ENCODE results near the gene NPHP1. TPM values are rescaled to one million over a fixed set of nuclear protein-coding genes. Genes with fewer than 3 reads are reported as not detected.
"Not testable (repeated sequence)": the region's sequence is repeated elsewhere in the genome, so short reads cannot be mapped to it uniquely, and the experiment has no call there.

Gene NPHP1
- total and polyA plus RNA-seq, 3 experiments from 2014 or later: 1.0 to 2.5 (median 1.9) TPM

DNA sequence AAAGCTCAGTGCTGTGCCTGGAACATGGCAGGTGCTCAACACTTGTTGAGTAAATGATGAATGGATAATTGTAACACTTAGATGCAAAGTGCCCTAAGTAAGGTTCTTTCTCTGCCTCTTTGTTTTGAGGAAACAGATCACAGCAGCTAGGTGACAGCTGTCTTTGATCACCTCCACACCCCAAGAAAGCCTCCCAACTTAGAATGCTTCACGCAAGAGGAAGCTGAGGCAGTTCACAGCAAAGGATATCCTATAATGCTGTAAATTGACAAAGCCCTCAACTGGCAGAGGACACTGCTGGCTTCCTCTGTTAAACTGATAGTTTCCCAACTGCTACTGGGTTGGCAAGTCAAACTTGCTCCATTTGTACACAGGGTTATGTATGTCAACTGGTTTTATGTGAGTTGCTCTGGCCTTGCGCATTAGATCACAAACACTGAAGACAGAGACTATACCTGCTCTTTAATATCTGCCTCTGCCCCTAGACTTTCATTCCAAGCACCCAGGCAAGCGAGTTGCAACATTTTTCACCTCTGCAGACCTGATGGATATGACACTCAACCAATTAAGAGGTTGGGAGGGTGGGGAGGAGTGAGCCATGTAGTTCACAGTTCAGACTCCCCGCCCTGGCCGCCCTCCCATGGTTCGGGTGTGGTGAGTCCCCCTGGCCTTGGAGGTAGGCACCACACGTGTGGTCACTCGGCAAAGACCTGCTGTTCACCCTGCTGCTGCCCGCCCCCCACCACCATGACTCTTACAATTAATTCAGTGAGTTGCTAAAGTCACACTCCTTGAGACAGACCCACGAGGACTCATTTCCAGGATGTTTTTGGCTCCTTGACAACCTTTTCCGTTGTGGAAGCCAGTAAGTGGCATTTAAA, 84.4 kb downstream of the NPHP1 start:
- CTCF ChIA-PET: no interaction called here
- POLR2A ChIA-PET: no interaction called here

DNA sequence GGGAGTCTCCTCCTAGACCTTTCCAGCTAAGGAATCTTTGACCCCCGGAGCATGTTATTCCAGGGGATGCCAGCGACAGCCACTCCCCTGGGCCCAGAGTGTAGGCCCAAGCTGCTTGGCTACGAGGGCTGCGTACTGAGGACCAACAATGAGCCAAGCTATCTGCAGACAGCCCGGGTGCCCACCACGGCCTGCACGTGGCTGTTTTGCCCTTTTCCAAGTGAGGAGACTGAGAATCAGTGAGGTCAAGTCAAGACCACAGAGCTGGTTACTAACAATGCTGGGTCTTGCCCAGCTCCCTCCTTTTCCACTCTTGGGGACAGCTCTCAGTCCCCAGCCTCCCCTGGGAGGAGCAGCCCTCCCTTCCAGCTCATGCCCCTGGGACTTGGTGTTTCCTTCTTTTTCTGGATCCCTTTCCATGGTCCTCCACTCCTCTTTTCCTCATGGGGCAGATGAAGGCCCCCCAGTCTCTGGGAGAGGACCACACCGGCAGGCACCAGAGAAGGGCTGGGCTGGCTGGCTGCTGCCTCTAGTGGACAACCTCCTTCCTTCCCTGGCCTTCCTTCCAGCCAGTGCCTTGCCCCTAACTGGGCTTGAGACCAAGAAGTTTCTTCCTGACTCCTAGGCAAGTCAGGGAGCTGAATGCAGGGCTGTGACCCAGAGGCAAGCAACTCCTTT, 88.6 kb downstream of the NPHP1 start:
- CTCF ChIA-PET: no interaction called here
- H3K4me1 ChIP-seq (ENCODE audit: insufficient read depth, low read length): no peaks in the 10 kb centered on the region
- H3K27me3 Mint-ChIP-seq: peaks cover 22 to 73% of the 10 kb centered on the region in 2 donors

More for the DNA sequence above, 84.4 kb downstream of the NPHP1 start:
- Mint-ChIP-seq H3K27ac (no peak overlapping the region), H3K27me3 (peaks cover 19 to 43% of the 10 kb centered on the region in 2 donors), H3K4me1 (no peaks in the 10 kb centered on the region), H3K36me3 (no peaks in the 10 kb centered on the region), H3K9me3 (peaks cover 0 to 1% (median 0%) of the 10 kb centered on the region in 5 donors), H3K4me3 (no peak overlapping the region)
- Histone ChIP-seq H3K36me3 (ENCODE audit: insufficient read depth, low read length) (no peaks in the 10 kb centered on the region), H3K27ac (ENCODE audit: low read depth, low read length) (no peak overlapping the region), H3K9me3 (ENCODE audit: low read length) (no peaks in the 10 kb centered on the region), H3K4me3 (ENCODE audit: low read length) (no peak overlapping the region), H3K4me1 (ENCODE audit: insufficient read depth, low read length) (no peaks in the 10 kb centered on the region), H3K27me3 (ENCODE audit: insufficient read depth, low read length, poor library complexity, severe bottlenecking) (no peaks in the 10 kb centered on the region)
- no peak for DNase-seq

DNA sequence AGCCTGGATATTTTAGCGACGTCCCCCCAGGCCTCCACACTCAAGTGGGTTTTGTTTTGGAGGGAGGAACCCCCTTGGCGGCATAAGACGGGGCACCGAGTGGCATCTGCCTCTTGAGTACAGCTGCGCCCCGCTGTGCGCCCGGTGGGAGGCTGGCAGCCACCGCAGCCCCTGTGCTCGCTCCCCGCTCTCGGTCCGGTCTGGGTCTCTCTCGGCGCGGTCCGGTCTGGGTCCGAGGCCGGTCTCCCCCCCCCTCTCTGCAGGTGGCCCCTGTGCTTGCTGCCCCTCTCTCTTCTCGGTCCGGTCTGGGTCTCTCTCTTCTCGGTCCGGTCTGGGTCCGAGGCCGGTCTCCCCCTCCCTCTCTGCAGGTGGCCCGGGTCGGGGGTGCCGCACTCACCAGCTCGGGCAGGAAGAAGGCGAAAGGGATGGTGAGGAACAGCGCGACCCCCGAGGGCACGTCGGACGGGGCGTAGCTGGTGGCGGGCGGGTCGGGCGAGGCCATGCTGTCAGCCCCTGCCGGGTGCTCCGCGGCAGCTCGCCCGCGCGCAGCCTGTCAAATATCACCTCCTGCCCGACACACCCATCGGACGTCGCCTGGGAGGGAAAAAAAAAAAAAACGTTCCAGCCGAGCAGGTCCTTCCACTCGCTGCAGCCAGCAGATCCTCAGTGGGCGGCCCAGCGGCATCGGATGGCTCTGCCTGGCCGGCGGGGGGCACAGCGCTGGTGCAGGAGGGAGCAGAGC, 89.4 kb downstream of the NPHP1 start, which contains the start of gene MALL:
TSS of gene MALL (minus strand) at position 532 of the 742 bp plus-strand sequence. CDS start at position 502, 30 bp downstream.
- Mint-ChIP-seq H3K9me3 (peaks cover 0 to 5% (median 1%) of the 10 kb centered on the region in 5 donors), H3K27me3 (peaks cover 22 to 68% of the 10 kb centered on the region in 2 donors), H3K4me3 (no peak within 1 kb of the TSS), H3K4me1 (peaks cover 0 to 3% (median 0%) of the 10 kb centered on the region in 3 donors), H3K27ac (no peak within 1 kb of the TSS), H3K36me3 (no peaks in the 10 kb centered on the region)
- no peaks in the 10 kb centered on the region for H3K36me3 ChIP-seq (ENCODE audit: insufficient read depth, low read length)
- CTCF ChIA-PET: no interaction called here
- no peak within 1 kb of the TSS for H3K27ac ChIP-seq (ENCODE audit: low read depth, low read length)
- DNase-seq: no peak
- POLR2A ChIA-PET: no interaction called here
- H3K4me1 ChIP-seq (ENCODE audit: insufficient read depth, low read length): no peaks in the 10 kb centered on the region
- no peaks in the 10 kb centered on the region for H3K9me3 ChIP-seq (ENCODE audit: low read length)
- no peak within 1 kb of the TSS for H3K4me3 ChIP-seq (ENCODE audit: low read length)
- no peaks in the 10 kb centered on the region for H3K27me3 ChIP-seq (ENCODE audit: insufficient read depth, low read length, poor library complexity, severe bottlenecking)

More for the DNA sequence above, 88.6 kb downstream of the NPHP1 start:
- Mint-ChIP-seq H3K4me1 (peaks cover 0 to 3% (median 0%) of the 10 kb centered on the region in 3 donors), H3K4me3 (no peak overlapping the region), H3K36me3 (no peaks in the 10 kb centered on the region), H3K27ac (no peak overlapping the region), H3K9me3 (peaks cover 0 to 5% (median 1%) of the 10 kb centered on the region in 5 donors)
- no peak overlapping the region for H3K4me3 ChIP-seq (ENCODE audit: low read length)
- H3K9me3 ChIP-seq (ENCODE audit: low read length): no peaks in the 10 kb centered on the region
- H3K27me3 ChIP-seq (ENCODE audit: insufficient read depth, low read length, poor library complexity, severe bottlenecking): no peaks in the 10 kb centered on the region
- no peak overlapping the region for H3K27ac ChIP-seq (ENCODE audit: low read depth, low read length)
- no peaks in the 10 kb centered on the region for H3K36me3 ChIP-seq (ENCODE audit: insufficient read depth, low read length)
- POLR2A ChIA-PET: no interaction called here
- DNase-seq: no peak

DNA sequence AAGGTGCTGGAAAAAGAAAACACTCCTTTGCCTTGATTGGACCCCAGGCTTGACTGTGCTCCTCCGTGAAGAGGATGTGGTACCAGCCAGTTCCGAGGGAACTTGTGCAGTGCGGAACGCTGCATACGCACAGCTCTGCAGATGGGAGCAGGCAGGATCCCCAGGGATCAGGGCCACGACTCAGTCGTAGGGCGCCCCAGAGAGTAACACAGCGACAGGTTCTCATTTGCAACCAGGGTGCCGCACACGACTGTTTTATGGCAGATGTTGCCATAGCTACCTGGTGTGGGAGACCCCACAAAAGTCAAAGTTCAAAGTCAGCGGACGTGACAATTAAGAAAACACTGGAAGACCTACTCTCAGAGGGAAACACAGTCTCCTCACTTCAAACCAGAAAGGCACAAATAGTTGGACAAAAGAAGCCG, 90.0 kb downstream of the NPHP1 start:
- H3K4me1 ChIP-seq (ENCODE audit: insufficient read depth, low read length): no peaks in the 10 kb centered on the region
- H3K36me3 ChIP-seq (ENCODE audit: insufficient read depth, low read length): no peaks in the 10 kb centered on the region
- ChIA-PET POLR2A (no interaction called here), CTCF (interaction anchor here (1.1 kb wide), 1 partner anchor 9 kb away, joined by 3 read pairs; no protein-coding TSS in a partner anchor)
- Mint-ChIP-seq H3K4me3 (no peak overlapping the region), H3K9me3 (peaks cover 0 to 5% (median 1%) of the 10 kb centered on the region in 5 donors), H3K27me3 (peaks cover 22 to 70% of the 10 kb centered on the region in 2 donors), H3K27ac (no peak overlapping the region), H3K36me3 (no peaks in the 10 kb centered on the region), H3K4me1 (peaks cover 0 to 3% (median 0%) of the 10 kb centered on the region in 3 donors)
- H3K9me3 ChIP-seq (ENCODE audit: low read length): no peaks in the 10 kb centered on the region
- no peak overlapping the region for H3K27ac ChIP-seq (ENCODE audit: low read depth, low read length)
- no peak for DNase-seq
- no peaks in the 10 kb centered on the region for H3K27me3 ChIP-seq (ENCODE audit: insufficient read depth, low read length, poor library complexity, severe bottlenecking)
- no peak overlapping the region for H3K4me3 ChIP-seq (ENCODE audit: low read length)

DNA sequence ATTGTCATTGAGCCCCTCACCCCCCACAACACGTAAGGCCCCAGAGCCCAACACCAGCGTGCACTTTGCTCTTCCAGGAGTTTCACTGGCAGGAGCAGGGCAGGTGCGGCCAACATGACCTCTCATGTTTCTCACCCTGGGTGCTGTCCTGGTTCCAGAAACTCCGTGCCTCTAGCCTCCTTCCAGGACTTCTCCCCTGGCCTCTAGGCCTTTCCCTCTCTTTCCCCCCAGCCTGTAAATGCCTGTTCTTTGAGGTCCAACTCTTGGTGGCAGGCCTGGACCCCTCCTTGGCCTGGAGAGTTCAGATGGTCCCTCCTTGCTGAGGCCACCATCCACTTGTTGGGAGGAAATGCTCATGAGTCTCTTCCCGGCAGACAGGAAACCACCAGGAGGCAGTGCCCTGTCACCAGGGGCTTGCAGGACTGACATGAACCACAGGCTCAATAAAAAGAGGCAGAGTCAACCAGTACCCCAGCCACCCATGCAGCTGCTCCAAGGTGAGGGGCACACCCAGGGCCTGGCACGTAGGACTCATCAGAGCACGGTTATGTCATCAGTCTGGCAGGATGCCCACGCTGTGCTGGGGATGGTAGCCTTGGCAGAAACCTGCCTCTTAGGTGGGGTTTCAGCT, 90.7 kb downstream of the NPHP1 start:
- ChIA-PET CTCF (interaction anchor here (1.1 kb wide), 1 partner anchor 8 kb away, joined by 3 read pairs; no protein-coding TSS in a partner anchor), POLR2A (no interaction called here)
- Histone ChIP-seq H3K4me3 (ENCODE audit: low read length) (no peak overlapping the region), H3K9me3 (ENCODE audit: low read length) (no peaks in the 10 kb centered on the region), H3K4me1 (ENCODE audit: insufficient read depth, low read length) (no peaks in the 10 kb centered on the region), H3K36me3 (ENCODE audit: insufficient read depth, low read length) (no peaks in the 10 kb centered on the region), H3K27me3 (ENCODE audit: insufficient read depth, low read length, poor library complexity, severe bottlenecking) (no peaks in the 10 kb centered on the region), H3K27ac (ENCODE audit: low read depth, low read length) (no peak overlapping the region)
- Mint-ChIP-seq H3K9me3 (peaks cover 0 to 5% (median 1%) of the 10 kb centered on the region in 5 donors), H3K27me3 (peaks cover 20 to 69% of the 10 kb centered on the region in 2 donors), H3K36me3 (no peaks in the 10 kb centered on the region), H3K27ac (no peak overlapping the region), H3K4me3 (no peak overlapping the region), H3K4me1 (peaks cover 0 to 3% (median 0%) of the 10 kb centered on the region in 3 donors)
- no peak for DNase-seq

DNA sequence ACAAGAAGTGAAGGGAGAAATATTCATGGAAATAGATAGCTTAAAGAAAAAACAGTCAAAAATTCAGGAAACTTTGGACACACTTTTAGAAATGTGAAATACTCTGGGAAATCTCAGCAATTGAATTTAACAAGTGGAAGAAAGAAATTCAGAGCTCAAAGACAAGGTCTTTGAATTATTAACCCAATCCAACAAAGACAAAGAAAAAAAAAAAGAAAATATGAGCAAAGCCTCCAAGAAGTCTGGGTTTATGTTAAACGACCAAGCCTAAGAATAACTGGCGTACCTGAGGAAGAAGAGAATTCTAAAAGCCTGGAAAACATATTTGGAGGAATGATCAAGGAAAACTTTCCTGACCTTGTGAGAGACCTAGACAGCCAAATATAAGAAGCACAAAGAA, 96.5 kb downstream of the NPHP1 start:
- H3K27ac ChIP-seq (ENCODE audit: low read depth, low read length); H3K36me3 ChIP-seq (ENCODE audit: insufficient read depth, low read length); H3K9me3 Mint-ChIP-seq; H3K27me3 ChIP-seq (ENCODE audit: insufficient read depth, low read length, poor library complexity, severe bottlenecking); H3K4me1 Mint-ChIP-seq; H3K9me3 ChIP-seq (ENCODE audit: low read length); H3K4me3 ChIP-seq (ENCODE audit: low read length); CTCF ChIA-PET; H3K4me1 ChIP-seq (ENCODE audit: insufficient read depth, low read length); H3K27ac Mint-ChIP-seq; POLR2A ChIA-PET; H3K4me3 Mint-ChIP-seq; DNase-seq; H3K36me3 Mint-ChIP-seq: not testable (repeated sequence)
- peaks cover 6 to 72% of the 10 kb centered on the region in 2 donors for H3K27me3 Mint-ChIP-seq

DNA sequence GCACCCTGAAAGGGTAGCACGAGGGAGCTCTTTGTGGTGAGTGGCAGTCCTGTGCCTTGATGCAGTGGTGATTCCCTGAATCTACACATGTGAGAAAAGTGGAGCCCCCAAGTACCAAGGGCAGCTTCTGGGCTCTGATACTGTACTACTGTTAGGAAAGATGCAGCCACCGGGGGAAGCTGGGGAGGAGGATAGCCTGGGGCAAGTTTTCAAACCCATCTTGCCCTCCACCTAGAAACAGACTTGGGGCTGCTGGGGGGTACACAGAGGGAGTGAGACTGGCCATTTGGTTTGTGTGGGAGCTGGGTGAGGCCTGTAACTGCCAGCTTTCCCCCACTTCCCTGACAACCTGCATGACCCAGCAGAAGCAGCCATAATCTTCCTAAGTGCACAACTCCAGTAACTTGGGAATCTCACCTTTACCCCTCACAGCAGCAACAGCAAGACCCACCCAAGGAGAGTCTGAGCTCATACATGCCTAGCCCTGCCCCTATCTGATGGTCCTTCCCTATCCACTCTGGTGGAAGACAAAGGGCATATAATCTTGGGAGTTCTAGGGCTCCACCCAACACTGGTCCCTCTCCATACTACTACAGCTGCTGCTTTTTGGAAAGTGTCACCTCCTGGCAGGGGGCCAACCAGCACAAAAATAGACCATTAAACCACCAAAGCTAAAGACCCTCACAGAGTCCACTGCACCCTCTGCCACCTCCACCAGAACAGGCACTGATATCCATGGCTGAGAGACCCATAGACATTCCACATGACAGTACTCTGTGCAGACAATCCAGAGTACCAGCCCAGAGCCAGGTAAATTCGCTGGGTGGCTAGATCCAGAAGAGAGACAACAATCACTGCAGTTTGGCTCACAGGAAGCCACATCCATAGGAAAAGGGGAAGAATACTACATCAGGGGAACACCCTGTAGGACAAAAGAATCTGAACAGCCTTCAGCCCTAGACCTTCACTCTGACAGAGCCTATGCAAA, 97.4 kb downstream of the NPHP1 start:
- POLR2A ChIA-PET: no interaction called here
- H3K27ac Mint-ChIP-seq: no peak overlapping the region
- DNase-seq: no peak
- peaks cover 11 to 73% of the 10 kb centered on the region in 2 donors for H3K27me3 Mint-ChIP-seq
- CTCF ChIA-PET: no interaction called here
- H3K4me1 ChIP-seq (ENCODE audit: insufficient read depth, low read length): no peaks in the 10 kb centered on the region
- H3K27ac ChIP-seq (ENCODE audit: low read depth, low read length): no peak overlapping the region
- no peak overlapping the region for H3K4me3 Mint-ChIP-seq
- H3K9me3 ChIP-seq (ENCODE audit: low read length): no peaks in the 10 kb centered on the region
- H3K9me3 Mint-ChIP-seq: no peaks in the 10 kb centered on the region
- no peaks in the 10 kb centered on the region for H3K27me3 ChIP-seq (ENCODE audit: insufficient read depth, low read length, poor library complexity, severe bottlenecking)
- no peaks in the 10 kb centered on the region for H3K36me3 ChIP-seq (ENCODE audit: insufficient read depth, low read length)
- H3K36me3 Mint-ChIP-seq: no peaks in the 10 kb centered on the region
- no peak overlapping the region for H3K4me3 ChIP-seq (ENCODE audit: low read length)
- H3K4me1 Mint-ChIP-seq: no peaks in the 10 kb centered on the region

Measured in CD8-positive, alpha-beta memory T cell (primary cell).